ENCODE measurements around the gene ZFYVE9. TPM values are rescaled to one million over a fixed set of nuclear protein-coding genes. Genes with fewer than 3 reads are reported as not detected.

The ZFYVE9 gene
- polyA plus RNA-seq, 1 experiment, result 9.8 TPM

- ChIA-PET CTCF (no interaction called here), POLR2A (no interaction called here)
- no peak for TF ChIP-seq CTCF (IDR thresholded peaks at IDR 0.05; ENCODE audit: insufficient read depth, low read depth, low read length)
- Histone ChIP-seq H3K36me3 (ENCODE audit: control insufficient read depth, insufficient read depth, low read length) (no peaks in the 10 kb centered on the region), H3K4me3 (ENCODE audit: low read depth, low read length) (no peak overlapping the region), H3K27me3 (ENCODE audit: control insufficient read depth, insufficient read depth, low read length) (no peaks in the 10 kb centered on the region)
- no peak for DNase-seq (ENCODE audit: low read depth)
These were observed 11.1 kb downstream of the ZFYVE9 start for GRCh38 chr1:52153010-52153409.

- DNase-seq (ENCODE audit: low read depth), result no peak
- CTCF ChIA-PET, result interaction anchor here (0.5 to 1.3 kb wide), 4 partner anchors 11 to 148 kb away, joined by 3 to 4 read pairs (median 4); partner anchors contain the start of gene ZFYVE9
- no peak for TF ChIP-seq CTCF (IDR thresholded peaks at IDR 0.05; ENCODE audit: insufficient read depth, low read depth, low read length)
- POLR2A ChIA-PET, result no interaction called here
- no peak overlapping the region for H3K4me3 ChIP-seq (ENCODE audit: low read depth, low read length)
- H3K27me3 ChIP-seq (ENCODE audit: control insufficient read depth, insufficient read depth, low read length), result no peaks in the 10 kb centered on the region
- H3K36me3 ChIP-seq (ENCODE audit: control insufficient read depth, insufficient read depth, low read length), result no peaks in the 10 kb centered on the region
These were observed 12.0 kb downstream of the ZFYVE9 start for GRCh38 chr1:52153898-52154297.

GRCh38 chr1:52156460-52156859, 14.6 kb downstream of the ZFYVE9 start:
- H3K4me3 ChIP-seq (ENCODE audit: low read depth, low read length), result no peak overlapping the region
- no peak for DNase-seq (ENCODE audit: low read depth)
- ChIA-PET CTCF (no interaction called here), POLR2A (no interaction called here)
- no peak for TF ChIP-seq CTCF (IDR thresholded peaks at IDR 0.05; ENCODE audit: insufficient read depth, low read depth, low read length)
- no peaks in the 10 kb centered on the region for H3K36me3 ChIP-seq (ENCODE audit: control insufficient read depth, insufficient read depth, low read length)
- no peaks in the 10 kb centered on the region for H3K27me3 ChIP-seq (ENCODE audit: control insufficient read depth, insufficient read depth, low read length)

- POLR2A ChIA-PET, result no interaction called here
- H3K27me3 ChIP-seq (ENCODE audit: control insufficient read depth, insufficient read depth, low read length), result no peaks in the 10 kb centered on the region
- DNase-seq (ENCODE audit: low read depth), result no peak
- H3K36me3 ChIP-seq (ENCODE audit: control insufficient read depth, insufficient read depth, low read length), result no peaks in the 10 kb centered on the region
- no peak overlapping the region for H3K4me3 ChIP-seq (ENCODE audit: low read depth, low read length)
- CTCF ChIA-PET, result interaction anchor here (2.5 kb wide), 1 partner anchor 15 kb away, joined by 9 read pairs; the partner anchor contains the start of gene ZFYVE9
- no peak for TF ChIP-seq CTCF (IDR thresholded peaks at IDR 0.05; ENCODE audit: insufficient read depth, low read depth, low read length)
These were observed 15.7 kb downstream of the ZFYVE9 start for GRCh38 chr1:52157582-52157981.

GRCh38 chr1:52158218-52158617, 16.3 kb downstream of the ZFYVE9 start:
- no peak for DNase-seq (ENCODE audit: low read depth)
- no peaks in the 10 kb centered on the region for H3K27me3 ChIP-seq (ENCODE audit: control insufficient read depth, insufficient read depth, low read length)
- H3K4me3 ChIP-seq (ENCODE audit: low read depth, low read length), result no peak overlapping the region
- TF ChIP-seq CTCF (IDR thresholded peaks at IDR 0.05; ENCODE audit: insufficient read depth, low read depth, low read length), result no peak
- ChIA-PET POLR2A (interaction anchor here (0.7 kb wide), 1 partner anchor 234 kb away, joined by 6 read pairs; no protein-coding TSS in a partner anchor), CTCF (interaction anchor here (1.1 to 2.5 kb wide), 2 partner anchors 16 to 138 kb away, joined by 3 to 9 read pairs; partner anchors contain the start of gene ZFYVE9)
- H3K36me3 ChIP-seq (ENCODE audit: control insufficient read depth, insufficient read depth, low read length), result no peaks in the 10 kb centered on the region

Measured in BJ (cell line).